Measurements from ENCODE around the gene IL20RB.
"Not testable (repeated sequence)": the region's sequence is repeated elsewhere in the genome, so short reads cannot be mapped to it uniquely, and the experiment has no call there.

IL20RB gene

DNA sequence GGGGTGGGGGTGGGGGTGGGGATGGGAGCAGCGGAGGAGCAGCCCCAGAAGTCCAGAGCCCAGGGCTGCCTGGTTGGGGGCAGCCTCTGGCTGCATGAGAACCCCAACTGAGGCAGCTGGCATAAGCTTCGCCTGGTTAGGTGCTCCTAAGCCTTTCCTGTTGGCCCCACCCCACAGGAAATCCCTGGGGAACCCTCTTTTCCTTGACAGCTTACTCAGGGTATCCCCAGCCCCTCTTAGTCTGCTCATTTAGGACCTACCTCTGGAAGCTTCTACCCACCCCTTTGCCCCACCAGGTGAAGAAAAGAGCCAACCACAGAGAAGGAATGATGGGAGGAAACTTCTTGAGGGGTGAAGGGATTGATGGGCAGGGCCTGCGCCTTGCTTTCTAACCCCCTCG lies 53.4 kb downstream of the IL20RB start:
- no peak for DNase-seq
- TF ChIP-seq CTCF (IDR thresholded peaks at IDR 0.05), result no peak

GRCh38 chr3:137012097-137012501 lies 54.3 kb downstream of the IL20RB start:
- H3K27me3 ChIP-seq, result no peaks in the 10 kb centered on the region
- H3K36me3 ChIP-seq, result no peaks in the 10 kb centered on the region
- no peak overlapping the region for H3K4me3 ChIP-seq
- no peak for DNase-seq
- no peak overlapping the region for H3K27ac ChIP-seq
- no peaks in the 10 kb centered on the region for H3K9me3 ChIP-seq
- H3K4me1 ChIP-seq, result peaks cover 0 to 8% (median 4%) of the 10 kb centered on the region in 4 donors
- intact Hi-C loops (cut with DNase I; ENCODE audit: low total_unique reads), result loop anchor here (5.0 to 10.0 kb wide), 4 partner anchors 147 to 940 kb away; partner anchors contain the start of gene NCK1
- no peak for TF ChIP-seq CTCF (IDR thresholded peaks at IDR 0.05)

More for the DNA sequence above, 53.4 kb downstream of the IL20RB start:
- H3K27ac ChIP-seq, result no peak overlapping the region
- no peaks in the 10 kb centered on the region for H3K27me3 ChIP-seq
- H3K4me3 ChIP-seq, result no peak overlapping the region
- no peaks in the 10 kb centered on the region for H3K9me3 ChIP-seq
- no peaks in the 10 kb centered on the region for H3K36me3 ChIP-seq
- intact Hi-C loops (cut with DNase I; ENCODE audit: low total_unique reads), result loop anchor here (5.0 to 10.0 kb wide), 4 partner anchors 146 to 939 kb away; partner anchors contain the start of gene NCK1
- peaks cover 0 to 8% (median 4%) of the 10 kb centered on the region in 4 donors for H3K4me1 ChIP-seq

DNA sequence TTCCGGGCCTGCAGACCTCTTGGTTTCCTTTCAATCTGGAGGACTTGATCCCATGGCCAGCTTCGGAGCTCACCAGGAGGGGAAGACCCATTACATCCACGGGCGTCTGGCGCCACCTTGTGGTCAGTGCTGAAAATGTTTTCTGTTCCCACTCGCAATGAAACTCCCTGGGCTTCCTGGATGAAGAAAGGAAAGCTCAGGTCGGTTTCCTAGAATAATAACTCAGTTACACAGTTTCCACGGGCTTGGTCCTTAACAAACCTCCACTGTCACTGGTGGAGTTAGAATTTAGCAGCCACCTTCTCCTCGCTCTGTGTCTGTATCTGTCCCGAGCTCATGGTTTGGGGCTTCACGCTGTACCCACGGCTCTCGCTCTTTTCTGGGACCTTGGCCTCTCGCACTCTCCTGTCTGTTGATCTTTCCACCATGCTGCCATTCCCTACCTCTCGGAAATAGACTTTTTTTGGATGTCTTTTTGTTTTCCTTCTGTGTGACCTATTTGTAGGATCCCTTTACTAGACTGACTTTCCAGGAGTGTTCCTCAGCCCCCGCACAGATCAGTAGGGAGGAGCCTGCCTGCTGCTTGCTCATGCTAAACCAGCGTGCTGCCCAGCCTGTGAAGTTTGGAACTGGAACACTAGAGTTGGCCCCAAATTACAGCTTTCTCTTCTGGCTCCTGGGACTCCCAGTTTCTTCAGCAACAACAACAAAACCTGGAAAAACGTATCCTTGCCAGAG lies 56.3 kb downstream of the IL20RB start:
- peak overlapping the region; percentile 80 to 81 for H3K27ac ChIP-seq
- TF ChIP-seq CTCF (IDR thresholded peaks at IDR 0.05), result peak; percentile 85 to 96
- no peaks in the 10 kb centered on the region for H3K27me3 ChIP-seq
- no peaks in the 10 kb centered on the region for H3K36me3 ChIP-seq
- peaks cover 0 to 8% (median 4%) of the 10 kb centered on the region in 4 donors for H3K4me1 ChIP-seq
- no peaks in the 10 kb centered on the region for H3K9me3 ChIP-seq
- intact Hi-C loops (cut with DNase I; ENCODE audit: low total_unique reads), result loop anchor here (5.0 to 10.0 kb wide), 4 partner anchors 149 to 942 kb away; partner anchors contain the start of gene NCK1
- peak; percentile 93 to 94 for DNase-seq
- peak overlapping the region; percentile 47 to 60 for H3K4me3 ChIP-seq

DNA sequence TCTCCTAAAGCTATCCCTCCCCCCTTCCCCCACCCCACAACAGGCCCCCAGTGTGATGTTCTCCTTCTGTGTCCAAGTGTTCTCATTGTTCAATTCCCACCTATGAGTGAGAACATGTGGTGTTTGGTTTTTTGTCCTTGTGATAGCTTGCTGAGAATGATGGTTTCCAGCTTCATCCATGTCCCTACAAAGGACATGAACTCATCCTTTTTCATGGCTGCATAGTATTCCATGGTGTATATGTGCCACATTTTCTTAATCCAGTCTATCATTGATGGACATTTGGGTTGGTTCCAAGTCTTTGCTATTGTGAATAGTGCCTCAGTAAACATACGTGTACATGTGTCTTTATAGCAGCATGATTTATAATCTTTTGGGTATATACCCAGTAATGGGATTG lies 59.5 kb downstream of the IL20RB start:
- not testable (repeated sequence) for H3K27ac ChIP-seq, DNase-seq, H3K9me3 ChIP-seq, H3K4me3 ChIP-seq, H3K4me1 ChIP-seq, H3K27me3 ChIP-seq, H3K36me3 ChIP-seq
- intact Hi-C loops (cut with DNase I; ENCODE audit: low total_unique reads), result loop anchor here (10.0 kb wide), 2 partner anchors 153 to 623 kb away; partner anchors contain the start of gene NCK1

DNA sequence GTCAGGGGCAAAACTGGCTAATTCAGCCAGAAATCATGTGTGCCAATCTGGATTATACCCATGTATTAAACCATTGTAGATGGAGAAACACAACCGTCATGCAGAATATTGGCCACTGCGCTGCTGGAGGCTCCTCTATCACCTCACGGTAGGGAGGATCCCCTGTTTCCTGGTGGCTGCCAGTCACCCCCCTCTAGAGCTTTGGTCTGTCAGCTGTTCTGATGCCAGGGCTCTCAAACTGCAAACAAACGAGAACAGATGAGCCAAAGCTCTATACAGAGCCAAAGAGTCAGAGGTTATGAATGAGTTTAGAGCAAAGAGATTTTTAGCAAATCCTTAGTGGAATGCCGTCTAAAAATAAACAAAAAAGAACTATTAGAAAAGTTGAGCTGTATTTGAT lies 62.5 kb downstream of the IL20RB start:
- no peak overlapping the region for H3K4me3 ChIP-seq
- no peak for DNase-seq
- no peaks in the 10 kb centered on the region for H3K27me3 ChIP-seq
- intact Hi-C loops (cut with DNase I; ENCODE audit: low total_unique reads), result no loop called here
- H3K27ac ChIP-seq, result no peak overlapping the region
- no peaks in the 10 kb centered on the region for H3K36me3 ChIP-seq
- H3K4me1 ChIP-seq, result no peaks in the 10 kb centered on the region
- no peak for TF ChIP-seq CTCF (IDR thresholded peaks at IDR 0.05)
- H3K9me3 ChIP-seq, result no peaks in the 10 kb centered on the region

DNA sequence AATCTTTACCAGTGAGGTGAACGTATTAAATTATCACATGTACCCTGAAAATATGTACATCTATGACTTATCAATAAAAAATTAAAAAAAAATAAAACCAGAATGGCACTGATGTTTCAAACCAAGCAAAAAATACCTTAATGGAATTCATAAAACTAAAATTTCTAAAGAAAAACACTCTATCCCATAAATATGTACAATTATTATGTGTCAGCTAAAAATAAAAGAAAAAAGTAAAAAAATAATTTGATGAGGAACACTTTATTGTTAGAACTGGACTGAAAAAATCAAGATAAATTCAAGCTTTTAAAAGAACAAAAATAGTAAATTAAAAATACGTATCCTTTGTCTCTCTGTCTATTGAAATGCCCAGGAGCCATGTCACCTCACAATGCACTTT lies 63.1 kb downstream of the IL20RB start:
- no peak for TF ChIP-seq CTCF (IDR thresholded peaks at IDR 0.05)
- no peaks in the 10 kb centered on the region for H3K4me1 ChIP-seq
- no peak overlapping the region for H3K27ac ChIP-seq
- H3K36me3 ChIP-seq, result no peaks in the 10 kb centered on the region
- H3K9me3 ChIP-seq, result no peaks in the 10 kb centered on the region
- no peak overlapping the region for H3K4me3 ChIP-seq
- no peak for DNase-seq
- intact Hi-C loops (cut with DNase I; ENCODE audit: low total_unique reads), result no loop called here
- H3K27me3 ChIP-seq, result no peaks in the 10 kb centered on the region
